Measurements from ENCODE around the gene COX14. TPM values are rescaled to one million over a fixed set of nuclear protein-coding genes. Genes with fewer than 3 reads are reported as not detected.

COX14 gene
- total RNA-seq = 41.7 and 42.3 TPM in 2 replicates

GRCh38 chr12:50111693-50112455 lies at the start of gene COX14:
COX14 (plus strand) TSS chr12:50112236; CDS start chr12:50120044, 7,808 bp downstream.

DNA sequence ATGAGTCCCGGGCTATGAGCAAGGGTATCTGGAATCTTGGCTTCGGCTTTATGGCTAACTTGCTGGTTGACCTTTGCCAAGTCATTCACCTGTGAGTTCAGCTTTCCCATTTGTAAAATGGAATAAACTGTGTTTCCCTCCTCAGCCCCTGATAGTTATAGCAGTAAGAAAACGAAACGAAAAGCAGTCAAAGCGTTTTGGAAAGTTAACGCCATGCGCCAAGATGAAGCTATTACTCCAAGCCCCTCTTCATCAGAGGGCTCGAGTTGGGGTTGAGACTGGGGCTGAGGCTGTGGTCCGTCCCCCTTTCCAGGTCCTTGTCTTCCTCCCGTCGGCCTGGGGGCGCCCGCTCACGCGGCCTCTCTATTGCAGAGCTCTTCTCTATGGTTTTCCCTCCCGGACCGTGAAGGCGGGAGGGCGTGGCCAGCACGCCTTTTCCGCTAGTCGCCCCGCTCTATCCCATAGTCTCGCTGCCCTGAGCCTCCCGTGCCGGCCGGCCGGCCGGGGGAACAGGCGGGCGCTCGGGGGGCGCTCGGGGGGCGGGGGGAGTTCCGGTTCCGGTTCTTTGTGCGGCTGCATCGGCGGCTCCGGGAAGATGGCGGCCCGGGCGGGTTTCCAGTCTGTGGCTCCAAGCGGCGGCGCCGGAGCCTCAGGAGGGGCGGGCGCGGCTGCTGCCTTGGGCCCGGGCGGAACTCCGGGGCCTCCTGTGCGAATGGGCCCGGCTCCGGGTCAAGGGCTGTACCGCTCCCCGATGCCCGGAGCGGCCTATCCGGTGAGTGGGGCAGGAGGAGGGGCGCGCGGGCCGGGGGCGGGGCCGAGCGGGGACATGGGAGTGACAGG lies 27.0 kb upstream of the COX14 start, which contains the start of gene SMARCD1:
SMARCD1 (plus strand) TSS at position 568 of the 840 bp plus-strand sequence; CDS start at position 596, 28 bp downstream.

GRCh38 chr12:50103767-50104321 lies 8.2 kb upstream of the COX14 start, which contains the start of gene GPD1:
GPD1 (plus strand) TSS chr12:50104008; CDS start chr12:50104051, 43 bp downstream.

DNA sequence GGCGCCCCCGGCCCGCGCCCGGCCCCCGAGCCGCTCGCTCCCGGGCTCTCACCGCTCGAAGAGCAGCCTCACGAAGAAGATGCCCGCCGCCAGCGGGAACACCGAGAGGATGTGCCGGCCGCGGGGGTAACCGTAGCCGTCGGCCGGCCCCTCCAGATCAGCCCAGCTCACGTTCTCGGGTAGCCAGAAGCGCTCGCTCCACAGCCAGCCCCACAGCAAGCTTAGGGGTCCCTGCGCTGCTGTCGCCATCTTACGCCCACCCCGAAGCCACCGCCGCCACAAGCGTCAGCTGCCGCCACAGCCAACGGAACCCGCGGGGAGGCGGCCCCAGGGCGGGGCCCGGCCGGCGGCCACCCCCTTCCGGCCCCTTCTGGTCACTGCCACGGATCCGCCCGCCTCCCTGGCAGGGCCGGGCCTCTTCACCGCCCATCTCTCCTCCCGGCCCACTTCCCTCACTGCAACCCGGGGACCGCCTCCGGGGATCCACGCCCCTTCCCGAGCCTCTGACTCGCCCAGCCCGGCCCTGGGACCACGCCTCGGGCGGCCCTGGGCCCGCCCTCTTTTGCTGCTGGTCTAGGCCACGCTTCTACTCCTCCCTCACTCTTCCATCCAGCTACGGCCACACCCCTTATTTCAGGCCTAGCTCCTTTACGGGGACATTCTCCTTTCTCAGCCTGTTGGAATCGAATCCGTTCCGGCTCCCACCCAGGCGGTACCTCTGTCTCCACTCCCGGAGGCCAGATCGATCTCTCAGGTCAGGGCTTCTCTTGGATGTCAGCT lies 55.2 kb downstream of the COX14 start, which contains the start of gene CERS5:
CERS5 (minus strand) TSS at position 321 of the 780 bp plus-strand sequence; CDS start at position 249, 72 bp downstream.

Other genes with a start within 250 kb of the COX14 start
- 18.8 and 21.5 TPM in 2 replicates for gene FAIM2, start 208.3 kb upstream of the COX14 start, total RNA-seq
- not detected in 2 replicates for gene AQP2, start 161.5 kb upstream of the COX14 start, total RNA-seq
- 3.1 and 6.5 TPM in 2 replicates for gene AQP5, start 150.4 kb upstream of the COX14 start, total RNA-seq
- not detected in 2 replicates for gene AQP6, start 139.3 kb upstream of the COX14 start, total RNA-seq
- 21.1 and 29.3 TPM in 2 replicates for gene RACGAP1, start 86.7 kb upstream of the COX14 start, total RNA-seq
- 4.7 and 8.8 TPM in 2 replicates for gene ASIC1, start 54.6 kb upstream of the COX14 start, total RNA-seq
- gene SMARCD1, start 26.9 kb upstream of the COX14 start, total RNA-seq = 29.3 and 45.9 TPM in 2 replicates
- not detected in 2 replicates for gene GPD1, start 8.2 kb upstream of the COX14 start, total RNA-seq
- 32.3 and 38.6 TPM in 2 replicates for gene CERS5, start 55.1 kb downstream of the COX14 start, total RNA-seq
- 98.8 and 103 TPM in 2 replicates for gene LIMA1, start 171.3 kb downstream of the COX14 start, total RNA-seq